PC-9 (cell line): ENCODE data around the gene SORBS2.

Source experiments
- CTCF ChIP-seq: fragments of 200-600 bp; sonication (generic); conservative IDR thresholded peaks from 2 replicates; pipeline ENCODE4 v1.6.1; 2017; ENCODE audit warnings: mixed run types, antibody characterized with exemption, mild to moderate bottlenecking, moderate library complexity
- EZH2 ChIP-seq: fragments of 200-600 bp; sonication (generic); IDR thresholded peaks from 2 replicates; pipeline ENCODE4 v1.8.0; 2017; ENCODE audit warnings: antibody characterized with exemption, low read depth

- TF ChIP-seq EZH2 (no peak), CTCF (no peak)
Measured at GRCh38 chr4:185582651-185583400, 229.2 kb downstream of the SORBS2 start.
